ENCODE measurements around the gene CYP4F12.

Gene CYP4F12

GRCh38 chr19:15629003-15629880 is 43.6 kb upstream of the CYP4F12 start:
- Histone ChIP-seq H3K4me1 (ENCODE audit: insufficient read depth, low read length) (no peaks in the 10 kb centered on the region), H2AFZ (ENCODE audit: low read depth, low read length) (no peak overlapping the region), H3K79me2 (ENCODE audit: insufficient read depth, low read length) (no peaks in the 10 kb centered on the region), H3K27ac (ENCODE audit: low read length) (no peak overlapping the region), H3K27me3 (ENCODE audit: insufficient read depth, low read length, poor library complexity) (no peaks in the 10 kb centered on the region), H3K4me3 (ENCODE audit: low read depth in 1 of 2, low read length in 2 of 2) (no peak overlapping the region), H3K9ac (ENCODE audit: low read depth, low read length) (no peak overlapping the region), H3K9me3 (ENCODE audit: insufficient read depth, low read length, severe bottlenecking) (no peaks in the 10 kb centered on the region), H3K36me3 (ENCODE audit: insufficient read depth, low read length) (no peaks in the 10 kb centered on the region), H3K4me2 (ENCODE audit: insufficient read depth, low read length) (no peak overlapping the region), H4K20me1 (ENCODE audit: insufficient read depth, low read length) (no peaks in the 10 kb centered on the region; the same call in 1 of the 2 replicates)
- DNase-seq (peak; percentile 80), ATAC-seq (ENCODE audit: insufficient read depth, low read depth) (peak; percentile 93)
- TF ChIP-seq EZH2 (IDR thresholded peaks at IDR 0.05; ENCODE audit: borderline replicate concordance, low read depth, low read length, severe bottlenecking), result no peak
- peak; percentile 99 for TF ChIP-seq CTCF (IDR thresholded peaks at IDR 0.05; ENCODE audit: borderline replicate concordance, extremely low read depth, low read length, poor library complexity, severe bottlenecking)

- Histone ChIP-seq H3K4me2 (ENCODE audit: insufficient read depth, low read length) (no peak overlapping the region), H3K36me3 (ENCODE audit: insufficient read depth, low read length) (no peaks in the 10 kb centered on the region), H2AFZ (ENCODE audit: low read depth, low read length) (no peak overlapping the region), H3K4me3 (ENCODE audit: low read depth in 1 of 2, low read length in 2 of 2) (no peak overlapping the region), H3K9ac (ENCODE audit: low read depth, low read length) (no peak overlapping the region), H4K20me1 (ENCODE audit: insufficient read depth, low read length) (no peaks in the 10 kb centered on the region; the same call in 1 of the 2 replicates), H3K4me1 (ENCODE audit: insufficient read depth, low read length) (no peaks in the 10 kb centered on the region), H3K27ac (ENCODE audit: low read length) (no peak overlapping the region), H3K9me3 (ENCODE audit: insufficient read depth, low read length, severe bottlenecking) (no peaks in the 10 kb centered on the region), H3K27me3 (ENCODE audit: insufficient read depth, low read length, poor library complexity) (no peaks in the 10 kb centered on the region), H3K79me2 (ENCODE audit: insufficient read depth, low read length) (no peaks in the 10 kb centered on the region)
- TF ChIP-seq EZH2 (IDR thresholded peaks at IDR 0.05; ENCODE audit: borderline replicate concordance, low read depth, low read length, severe bottlenecking) (no peak), CTCF (IDR thresholded peaks at IDR 0.05; ENCODE audit: borderline replicate concordance, extremely low read depth, low read length, poor library complexity, severe bottlenecking) (peak; percentile 67)
- DNase-seq, result peak; percentile 68
- peak; percentile 81 for ATAC-seq (ENCODE audit: insufficient read depth, low read depth)
Observed at GRCh38 chr19:15631817-15632216, 41.1 kb upstream of the CYP4F12 start.

- Histone ChIP-seq H3K79me2 (ENCODE audit: insufficient read depth, low read length) (no peaks in the 10 kb centered on the region), H3K9me3 (ENCODE audit: insufficient read depth, low read length, severe bottlenecking) (no peaks in the 10 kb centered on the region), H3K9ac (ENCODE audit: low read depth, low read length) (no peak overlapping the region), H3K27ac (ENCODE audit: low read length) (no peak overlapping the region), H3K4me3 (ENCODE audit: low read depth in 1 of 2, low read length in 2 of 2) (no peak overlapping the region), H3K27me3 (ENCODE audit: insufficient read depth, low read length, poor library complexity) (no peaks in the 10 kb centered on the region), H3K36me3 (ENCODE audit: insufficient read depth, low read length) (no peaks in the 10 kb centered on the region), H3K4me1 (ENCODE audit: insufficient read depth, low read length) (no peaks in the 10 kb centered on the region), H4K20me1 (ENCODE audit: insufficient read depth, low read length) (no peaks in the 10 kb centered on the region; the same call in 1 of the 2 replicates), H2AFZ (ENCODE audit: low read depth, low read length) (no peak overlapping the region), H3K4me2 (ENCODE audit: insufficient read depth, low read length) (no peak overlapping the region)
- ATAC-seq (ENCODE audit: insufficient read depth, low read depth), result no peak
- no peak for TF ChIP-seq CTCF (IDR thresholded peaks at IDR 0.05; ENCODE audit: borderline replicate concordance, extremely low read depth, low read length, poor library complexity, severe bottlenecking)
- no peak for DNase-seq
Observed at GRCh38 chr19:15633082-15633835, 39.6 kb upstream of the CYP4F12 start.
